Parathyroid adenoma (tissue), 2 donors: ENCODE data around the gene LYRM9.
"Not testable (repeated sequence)": the region's sequence is repeated elsewhere in the genome, so short reads cannot be mapped to it uniquely, and the experiment has no call there.

ENCODE experiments used
- H2AFZ ChIP-seq: fragments of 300-600 bp; sonication (generic); one replicate; pipeline ENCODE4 v1.7.0; 2017; ENCODE audit warnings: antibody characterized with exemption, mild to moderate bottlenecking
- H3K27ac ChIP-seq: fragments of 300-600 bp; sonication (generic); one replicate; pipeline ENCODE4 v1.7.0; 2017
- H3K27me3 ChIP-seq: fragments of 300-600 bp; sonication (generic); one replicate; pipeline ENCODE4 v1.7.0; 2017; ENCODE audit warnings: low read length; ENCODE audit not compliant: control insufficient read depth, insufficient read depth
- H3K36me3 ChIP-seq: fragments of 300-600 bp; sonication (generic); one replicate; pipeline ENCODE4 v1.7.0; 2017; ENCODE audit warnings: low read length; ENCODE audit not compliant: control insufficient read depth, insufficient read depth
- H3K4me1 ChIP-seq: fragments of 300-600 bp; sonication (generic); one replicate; pipeline ENCODE4 v1.7.0; 2017; ENCODE audit warnings: control low read depth
- H3K4me2 ChIP-seq: fragments of 300-600 bp; sonication (generic); one replicate; pipeline ENCODE4 v1.7.0; 2017; ENCODE audit warnings: low read length
- H3K4me3 ChIP-seq: fragments of 300-600 bp; sonication (generic); one replicate; pipeline ENCODE4 v1.7.0; 2017; ENCODE audit warnings: low read depth, low read length
- H3K79me2 ChIP-seq: fragments of 300-600 bp; sonication (generic); one replicate; pipeline ENCODE4 v1.7.0; 2017; ENCODE audit warnings: control low read depth
- H3K9ac ChIP-seq: fragments of 300-600 bp; sonication (generic); one replicate; pipeline ENCODE4 v1.7.0; 2017; ENCODE audit warnings: mild to moderate bottlenecking
- H3K9me3 ChIP-seq: fragments of 300-600 bp; sonication (generic); one replicate; pipeline ENCODE4 v1.7.0; 2017; ENCODE audit warnings: low read length; ENCODE audit not compliant: control insufficient read depth
- CTCF ChIP-seq: fragments of 300-600 bp; sonication (generic); IDR thresholded peaks from one replicate; pipeline ENCODE4 v1.7.0; 2017; ENCODE audit warnings: antibody characterized with exemption, mild to moderate bottlenecking
- donor health status: primary hyperparathyroidism.

Gene LYRM9

GRCh38 chr17:27832831-27833230, 60.3 kb downstream of the LYRM9 start:
- Histone ChIP-seq H3K4me1 (no peaks in the 10 kb centered on the region), H3K4me3 (no peak overlapping the region), H3K27me3 (no peaks in the 10 kb centered on the region), H3K79me2 (no peaks in the 10 kb centered on the region), H3K9me3 (no peaks in the 10 kb centered on the region), H3K36me3 (no peaks in the 10 kb centered on the region), H3K27ac (no peak overlapping the region), H3K9ac (no peak overlapping the region), H2AFZ (no peak overlapping the region), H3K4me2 (no peak overlapping the region)
- no peak for TF ChIP-seq CTCF

- not testable (repeated sequence) for H3K79me2 ChIP-seq, H3K4me1 ChIP-seq, H3K4me2 ChIP-seq, H3K9me3 ChIP-seq, H3K27ac ChIP-seq, H3K4me3 ChIP-seq, H3K9ac ChIP-seq, H3K27me3 ChIP-seq, H3K36me3 ChIP-seq, H2AFZ ChIP-seq
Measured at GRCh38 chr17:27829888-27830287, 63.3 kb downstream of the LYRM9 start.

- H3K27ac ChIP-seq, H3K4me3 ChIP-seq, H3K9ac ChIP-seq: not testable (repeated sequence)
Measured at GRCh38 chr17:27829143-27829711, 63.9 kb downstream of the LYRM9 start.

More at GRCh38 chr17:27829143-27829711, 63.9 kb downstream of the LYRM9 start:
- H3K36me3 ChIP-seq, H3K9me3 ChIP-seq, H3K4me1 ChIP-seq, H3K79me2 ChIP-seq, H3K4me2 ChIP-seq, H2AFZ ChIP-seq, H3K27me3 ChIP-seq: not testable (repeated sequence)
